ENCODE data around the gene UAP1L1. TPM values are rescaled to one million over a fixed set of nuclear protein-coding genes. Genes with fewer than 3 reads are reported as not detected.

The UAP1L1 gene
- total and polyA plus RNA-seq, 2 of the 8 experiments (the other 6 are each of a cell fraction or from before 2014, with no cell fraction given) = 2.0 to 5.4 TPM

- Histone ChIP-seq H2AFZ (ENCODE audit: low read length) (no peak overlapping the region), H3K4ac (replicated peaks; ENCODE audit: insufficient read length, low read depth, low read length) (no peak overlapping the region), H4K8ac (ENCODE audit: extremely low read depth, insufficient read depth, low read length) (peak overlapping the region; percentile 54), H3K56ac (replicated peaks; ENCODE audit: insufficient read length, low read depth, low read length) (no peak overlapping the region), H2BK15ac (ENCODE audit: low read length) (no peak overlapping the region; the same call in 1 of the 2 replicates), H2BK20ac (ENCODE audit: low read length) (no peak overlapping the region), H2BK12ac (ENCODE audit: low read depth, low read length) (0 out of 2 replicates have a peak overlapping the region, but pooled peaks have one; percentile 18), H4K91ac (replicated peaks; ENCODE audit: insufficient read length, low read length) (no peak overlapping the region), H3K4me1 (replicated peaks in 1 of 4; ENCODE audit: control insufficient read depth in 3 of 4, insufficient read depth in 4 of 4, low read length in 3 of 4) (peaks cover 0 to 11% (median 5%) of the 10 kb centered on the region in 4 experiments; a peak in 4 of 7 replicates), H3K9me3 (ENCODE audit: insufficient read depth in 2 of 2, low read depth in 1 of 2, low read length in 1 of 2) (no peaks in the 10 kb centered on the region), H3K36me3 (ENCODE audit: control insufficient read depth in 2 of 4, insufficient read depth in 4 of 4, low read length in 3 of 4) (no peaks in the 10 kb centered on the region), H3K79me1 (ENCODE audit: low read depth, low read length) (peaks cover 2% of the 10 kb centered on the region; the same call in 1 of the 2 replicates), H2AK5ac (ENCODE audit: low read depth, low read length) (no peak overlapping the region), H3K18ac (ENCODE audit: extremely low read depth, low read length) (peak overlapping the region; percentile 62), H3K27me3 (replicated peaks in 1 of 4; ENCODE audit: control insufficient read depth in 3 of 4, extremely low read depth in 1 of 4, insufficient read depth in 3 of 4, low read length in 3 of 4) (peaks cover 0 to 6% (median 4%) of the 10 kb centered on the region in 4 experiments; a peak in 4 of 7 replicates), H3K27ac (ENCODE audit: low read depth, low read length) (no peak overlapping the region), H3K79me2 (ENCODE audit: control insufficient read depth in 1 of 2, insufficient read depth in 2 of 2, low read length in 2 of 2) (peaks cover 0 to 7% of the 10 kb centered on the region in 2 experiments; a peak in 1 of 4 replicates), H4K5ac (ENCODE audit: insufficient read length, low read depth, low read length) (no peak overlapping the region), H2BK120ac (replicated peaks; ENCODE audit: low read depth, low read length) (no peak overlapping the region), H3K14ac (ENCODE audit: insufficient read length) (no peak overlapping the region), H3K23me2 (ENCODE audit: low read depth, low read length) (peaks cover 7% of the 10 kb centered on the region; the same call in 1 of the 2 replicates), H2BK5ac (ENCODE audit: low read depth, low read length) (no peak overlapping the region), H3K23ac (ENCODE audit: insufficient read length) (no peak overlapping the region), H3K4me3 (ENCODE audit: extremely low read depth in 1 of 4, insufficient read depth in 2 of 4, low read depth in 3 of 4, low read length in 4 of 4) (peak overlapping the region; percentile 70 to 83 (median 77)), H3K9ac (replicated peaks in 1 of 4; ENCODE audit: extremely low read depth in 1 of 4, low read depth in 3 of 4, low read length in 3 of 4) (peak overlapping the region in 3 of 4 experiments; percentile 63 to 72 (median 72); a peak in 6 of 7 replicates), H4K20me1 (replicated peaks in 1 of 2; ENCODE audit: control insufficient read depth in 1 of 2, insufficient read depth in 2 of 2, low read length in 2 of 2) (no peaks in the 10 kb centered on the region), H3K4me2 (ENCODE audit: insufficient read depth in 1 of 2, low read depth in 2 of 2, low read length in 2 of 2) (peak overlapping the region; percentile 70 to 97)
- ChIA-PET CTCF (ENCODE audit: partially characterized antibody) (interaction anchor here (0.8 to 2.6 kb wide), 15 partner anchors 10 to 182 kb away, joined by 3 to 13 read pairs (median 3); partner anchors contain the start of genes GRIN1 and TMEM210), POLR2A (ENCODE audit: partially characterized antibody) (interaction anchor here (0.7 to 2.4 kb wide), 16 partner anchors 9 to 137 kb away, joined by 3 to 14 read pairs (median 4); partner anchors contain the start of genes GRIN1, LRRC26, SSNA1 and TPRN)
- TF ChIP-seq USF2 (IDR thresholded peaks at IDR 0.05; ENCODE audit: low read length) (no peak), RAD21 (IDR thresholded peaks at IDR 0.05 in 1 of 2, conservative IDR thresholded peaks at IDR 0.05 in 1 of 2; ENCODE audit: low read depth in 2 of 2, low read length in 2 of 2) (no peak), SIN3A (conservative IDR thresholded peaks at IDR 0.05 in 1 of 2, IDR thresholded peaks at IDR 0.05 in 1 of 2; ENCODE audit: low read depth in 1 of 2, low read length in 2 of 2) (no peak), HDAC6 (IDR thresholded peaks at IDR 0.05; ENCODE audit: low read depth, low read length) (no peak), MAX (IDR thresholded peaks at IDR 0.05) (no peak), POLR2AphosphoS5 (IDR thresholded peaks at IDR 0.05; ENCODE audit: low read depth, low read length) (no peak)
- no peak for FAIRE-seq
- WGBS, 2 experiments (ENCODE audit: extremely low coverage in 1 of 2, insufficient coverage in 1 of 2, insufficient read length in 1 of 2, insufficient replicate concordance in 2 of 2, low coverage in 1 of 2, low lambda C conversion rate in 2 of 2, missing lambda C conversion rate in 1 of 2) = 30% methylated on average over 31 of the region's 37 CpGs; no CpG with 5 or more reads in 1 of the 2 experiments
- DNase-seq (ENCODE audit: low read depth in 1 of 2, low spot score in 2 of 2) = no peak
Observed at GRCh38 chr9:137128862-137129455, 51.6 kb downstream of the UAP1L1 start.
